Stomach smooth muscle (tissue), 2 donors: Measurements from ENCODE around the gene ARHGEF6.

ENCODE experiments used
- H3K27ac ChIP-seq: one replicate; pipeline ENCODE4 v1.7.0; 2013; ENCODE audit warnings: mild to moderate bottlenecking, low read length, inconsistent platforms
- H3K27me3 ChIP-seq, 2 donors: one replicate each; pipeline ENCODE4 v1.7.0; 2013; ENCODE audit warnings: low read length in 2 of 2; ENCODE audit not compliant: insufficient read depth in 2 of 2, control insufficient read depth in 1 of 2
- H3K36me3 ChIP-seq, 2 donors: one replicate each; pipeline ENCODE4 v1.7.0; 2013; ENCODE audit warnings: low read length in 2 of 2; ENCODE audit not compliant: control insufficient read depth in 2 of 2, insufficient read depth in 2 of 2
- H3K4me1 ChIP-seq: one replicate; pipeline ENCODE4 v1.7.0; 2013; ENCODE audit warnings: low read length; ENCODE audit not compliant: control insufficient read depth, insufficient read depth
- H3K4me3 ChIP-seq, 2 donors: one replicate each; pipeline ENCODE4 v1.7.0; 2013; ENCODE audit warnings: low read length in 2 of 2
- H3K9ac ChIP-seq, 2 donors: one replicate each; pipeline ENCODE4 v1.7.0; 2013; ENCODE audit warnings: low read length in 2 of 2, mild to moderate bottlenecking in 1 of 2
- H3K9me3 ChIP-seq, 2 donors: one replicate each; pipeline ENCODE4 v1.7.0; 2013; ENCODE audit warnings: low read length in 2 of 2; ENCODE audit not compliant: control insufficient read depth in 2 of 2
- donor health status: healthy.
- donor health status: Pancreatic carcinoma.

ARHGEF6 gene

DNA sequence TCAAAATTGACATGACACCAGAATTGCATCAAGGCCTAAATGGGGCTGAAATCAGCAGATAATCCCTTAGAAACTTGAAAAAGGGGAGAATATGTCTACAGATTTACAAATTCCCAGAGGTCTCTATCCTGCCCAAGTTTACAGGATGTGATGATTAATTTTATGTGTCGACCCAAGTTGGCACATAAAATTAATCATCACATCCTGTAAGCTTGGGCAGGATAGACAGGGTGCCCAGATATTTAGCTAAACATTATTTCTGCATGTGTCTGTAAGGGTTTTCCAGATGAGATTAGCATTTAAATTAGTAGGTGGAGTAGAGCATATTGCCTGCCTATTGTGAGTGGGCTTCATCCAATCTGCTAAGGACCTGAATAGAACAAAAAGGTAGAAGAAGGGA, 52.3 kb downstream of the ARHGEF6 start:
- H3K9me3 ChIP-seq, result no peaks in the 10 kb centered on the region
- peaks cover 3% of the 10 kb centered on the region for H3K4me1 ChIP-seq
- H3K36me3 ChIP-seq, result no peaks in the 10 kb centered on the region
- H3K9ac ChIP-seq, result no peak overlapping the region
- no peak overlapping the region for H3K27ac ChIP-seq
- H3K27me3 ChIP-seq, result no peaks in the 10 kb centered on the region
- no peak overlapping the region for H3K4me3 ChIP-seq

- Histone ChIP-seq H3K4me3 (no peak overlapping the region), H3K27ac (no peak overlapping the region), H3K36me3 (no peaks in the 10 kb centered on the region), H3K9me3 (no peaks in the 10 kb centered on the region), H3K27me3 (no peaks in the 10 kb centered on the region), H3K4me1 (peaks cover 3% of the 10 kb centered on the region), H3K9ac (no peak overlapping the region)
Measured at GRCh38 chrX:136725441-136726104, 55.2 kb downstream of the ARHGEF6 start.

- H3K9ac ChIP-seq, result no peak overlapping the region
Measured at GRCh38 chrX:136718091-136718490, 62.6 kb downstream of the ARHGEF6 start.

GRCh38 chrX:136714626-136715599, 65.8 kb downstream of the ARHGEF6 start:
- Histone ChIP-seq H3K9me3 (no peaks in the 10 kb centered on the region), H3K4me1 (no peaks in the 10 kb centered on the region), H3K4me3 (no peak overlapping the region), H3K9ac (no peak overlapping the region), H3K27me3 (no peaks in the 10 kb centered on the region), H3K27ac (no peak overlapping the region), H3K36me3 (no peaks in the 10 kb centered on the region)

More at GRCh38 chrX:136718091-136718490, 62.6 kb downstream of the ARHGEF6 start:
- Histone ChIP-seq H3K27me3 (no peaks in the 10 kb centered on the region), H3K36me3 (no peaks in the 10 kb centered on the region), H3K4me3 (no peak overlapping the region), H3K9me3 (no peaks in the 10 kb centered on the region), H3K27ac (no peak overlapping the region), H3K4me1 (no peaks in the 10 kb centered on the region)

DNA sequence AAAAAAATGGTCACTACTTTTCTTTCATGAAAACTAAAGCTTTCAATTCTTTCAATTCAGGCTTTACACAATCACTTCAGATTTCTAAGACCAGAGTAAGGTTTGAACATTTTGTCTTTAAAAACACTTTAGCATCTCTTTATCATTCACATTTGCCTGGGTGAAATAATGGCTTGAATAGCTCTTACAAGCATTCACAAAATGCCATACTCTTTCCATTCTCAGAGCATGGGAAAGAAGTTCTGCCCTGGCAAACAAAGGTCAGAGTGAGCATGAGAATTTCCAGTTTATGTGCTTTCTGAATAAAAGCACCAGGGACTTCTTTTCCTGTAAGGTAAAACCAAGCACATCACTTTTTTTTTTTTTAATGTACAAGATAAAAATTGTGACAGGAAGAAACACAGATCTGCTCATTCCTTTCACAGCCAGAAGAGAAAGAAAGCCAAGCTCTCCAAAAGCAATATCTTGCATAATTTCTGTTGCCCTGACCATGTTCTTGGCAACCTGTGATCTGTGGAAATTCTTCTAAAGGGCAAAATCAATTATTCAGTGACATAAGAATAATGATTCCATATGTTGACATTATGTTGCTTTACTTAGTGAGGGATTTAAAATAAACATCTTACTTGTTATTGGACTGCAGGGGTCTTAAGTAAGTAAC, 68.0 kb downstream of the ARHGEF6 start:
- no peaks in the 10 kb centered on the region for H3K27me3 ChIP-seq
- H3K4me3 ChIP-seq, result no peak overlapping the region
- H3K9ac ChIP-seq, result no peak overlapping the region
- no peaks in the 10 kb centered on the region for H3K4me1 ChIP-seq
- no peak overlapping the region for H3K27ac ChIP-seq
- H3K36me3 ChIP-seq, result no peaks in the 10 kb centered on the region
- no peaks in the 10 kb centered on the region for H3K9me3 ChIP-seq

DNA sequence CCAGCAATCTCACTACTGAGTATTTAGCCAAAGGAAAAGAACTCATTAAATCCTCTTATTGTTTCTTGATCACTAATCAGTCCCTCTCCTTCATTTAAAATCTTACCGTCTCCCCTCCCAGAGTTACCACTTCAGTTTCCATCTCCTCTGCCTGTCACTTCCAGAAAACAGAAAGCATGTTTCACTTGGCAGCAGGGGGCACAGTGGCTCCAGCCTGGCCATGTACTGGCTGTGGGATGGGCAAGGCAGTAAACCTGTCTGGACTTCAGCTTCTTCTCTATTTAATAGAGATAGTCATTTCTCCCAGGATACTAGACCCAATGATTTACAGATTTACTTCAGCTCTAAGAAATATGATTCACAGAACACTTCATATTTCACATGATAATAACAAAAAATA, 69.6 kb downstream of the ARHGEF6 start:
- no peak overlapping the region for H3K9ac ChIP-seq
- H3K4me1 ChIP-seq, result no peaks in the 10 kb centered on the region
- no peak overlapping the region for H3K27ac ChIP-seq
- H3K27me3 ChIP-seq, result no peaks in the 10 kb centered on the region
- H3K4me3 ChIP-seq, result no peak overlapping the region
- H3K9me3 ChIP-seq, result no peaks in the 10 kb centered on the region
- peaks cover 0 to 3% of the 10 kb centered on the region in 2 donors for H3K36me3 ChIP-seq

DNA sequence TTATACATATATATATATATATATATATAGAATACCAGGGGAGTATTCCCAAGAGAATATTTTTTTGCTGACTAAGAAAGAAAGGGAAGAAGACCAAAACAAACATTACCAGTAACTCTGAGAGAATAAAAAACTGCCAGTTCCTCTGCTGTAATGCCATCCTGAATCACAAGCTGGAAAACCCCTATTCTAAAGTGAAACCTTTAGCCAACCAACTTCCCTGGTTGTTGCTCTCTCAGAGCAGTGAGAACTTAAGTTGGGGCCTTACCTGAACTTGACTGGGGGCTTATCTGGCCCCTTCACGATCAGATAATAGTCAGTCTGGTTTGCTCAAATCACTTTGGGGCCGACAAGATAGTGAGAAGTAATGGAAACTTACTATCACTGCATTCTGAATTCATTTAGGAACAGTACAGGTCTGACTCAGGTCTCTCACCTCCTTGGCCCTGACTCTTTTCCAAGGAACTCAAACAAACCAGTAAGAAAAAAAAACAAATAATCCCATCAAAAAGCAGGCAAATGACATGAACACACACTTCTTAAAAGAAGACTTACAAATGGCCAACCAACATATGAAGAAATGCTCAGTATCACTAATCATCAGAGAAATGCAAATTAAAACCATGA, 70.3 kb downstream of the ARHGEF6 start:
- no peaks in the 10 kb centered on the region for H3K9me3 ChIP-seq
- no peak overlapping the region for H3K27ac ChIP-seq
- peaks cover 0 to 3% of the 10 kb centered on the region in 2 donors for H3K36me3 ChIP-seq
- no peak overlapping the region for H3K9ac ChIP-seq
- H3K4me3 ChIP-seq, result no peak overlapping the region
- no peaks in the 10 kb centered on the region for H3K27me3 ChIP-seq
- H3K4me1 ChIP-seq, result no peaks in the 10 kb centered on the region

GRCh38 chrX:136708348-136708747, 72.4 kb downstream of the ARHGEF6 start:
- Histone ChIP-seq H3K4me1 (no peaks in the 10 kb centered on the region), H3K36me3 (peaks cover 0 to 3% of the 10 kb centered on the region in 2 donors), H3K27me3 (no peaks in the 10 kb centered on the region), H3K9ac (no peak overlapping the region), H3K27ac (no peak overlapping the region), H3K9me3 (no peaks in the 10 kb centered on the region), H3K4me3 (no peak overlapping the region)

DNA sequence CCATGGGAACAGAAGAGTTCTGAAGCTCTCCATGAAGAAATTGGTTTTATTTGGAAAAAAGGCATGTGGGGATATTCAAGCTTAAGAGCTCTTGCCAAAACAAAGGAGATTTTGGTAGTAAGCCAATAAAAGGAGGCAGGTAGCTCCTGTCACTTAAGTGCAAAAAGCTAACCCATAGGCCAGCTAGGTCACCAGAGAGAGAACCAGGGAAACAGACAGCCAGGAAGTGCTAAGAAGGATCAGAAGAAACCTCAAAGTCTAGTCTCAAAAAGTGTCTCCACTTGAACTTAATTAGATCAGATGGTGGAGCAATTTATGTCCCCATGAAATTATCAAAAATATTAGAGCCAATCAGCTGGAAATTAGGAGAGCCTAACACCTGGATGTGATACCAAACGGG, 83.6 kb downstream of the ARHGEF6 start:
- no peak overlapping the region for H3K9ac ChIP-seq
- H3K4me1 ChIP-seq, result no peaks in the 10 kb centered on the region
- no peak overlapping the region for H3K4me3 ChIP-seq
- H3K36me3 ChIP-seq, result no peaks in the 10 kb centered on the region
- no peaks in the 10 kb centered on the region for H3K27me3 ChIP-seq
- no peaks in the 10 kb centered on the region for H3K9me3 ChIP-seq
- H3K27ac ChIP-seq, result no peak overlapping the region

DNA sequence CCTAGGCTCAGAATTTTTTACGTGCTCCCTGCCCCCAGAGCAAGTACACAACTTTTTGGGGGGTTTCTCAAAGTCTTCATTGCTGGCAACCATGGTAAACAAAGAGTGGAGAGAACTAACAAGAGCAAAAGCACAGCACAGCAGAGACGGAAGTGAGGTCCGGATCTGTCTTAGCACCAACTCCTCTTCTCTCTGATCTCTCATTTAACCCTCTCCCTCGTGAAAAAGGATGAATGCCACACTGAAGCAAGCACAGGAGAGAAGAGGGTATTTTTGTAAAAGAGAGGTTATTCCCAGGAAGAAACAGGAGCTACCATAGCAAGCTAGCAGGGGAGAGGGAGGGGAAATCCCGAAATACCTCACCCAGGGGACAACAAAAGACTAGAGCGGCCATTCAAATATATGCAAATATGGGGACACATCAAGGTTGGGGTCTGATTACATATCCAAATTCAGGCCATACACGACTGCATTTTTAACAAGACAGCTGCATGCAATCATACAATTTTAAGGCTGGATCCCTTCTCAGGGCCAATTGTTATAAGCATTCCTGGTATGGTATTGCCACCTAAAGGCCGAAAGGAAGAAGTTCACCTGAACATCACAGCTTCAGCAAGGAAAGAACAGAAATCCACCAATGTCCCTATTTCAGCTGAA, 86.2 kb downstream of the ARHGEF6 start:
- no peaks in the 10 kb centered on the region for H3K4me1 ChIP-seq
- no peak overlapping the region for H3K27ac ChIP-seq
- H3K27me3 ChIP-seq, result no peaks in the 10 kb centered on the region
- no peak overlapping the region for H3K4me3 ChIP-seq
- H3K9ac ChIP-seq, result no peak overlapping the region
- H3K9me3 ChIP-seq, result no peaks in the 10 kb centered on the region
- H3K36me3 ChIP-seq, result no peaks in the 10 kb centered on the region
